ENCODE measurements around the gene NAV1. TPM values are rescaled to one million over a fixed set of nuclear protein-coding genes. Genes with fewer than 3 reads are reported as not detected.

Gene NAV1
- total and polyA plus RNA-seq, 2 of the 8 experiments (the other 6 are each of a cell fraction or from before 2014, with no cell fraction given), result 9.9 to 42.7 TPM

GRCh38 chr1:201566933-201567801, 28.2 kb downstream of the NAV1 start:
- Histone ChIP-seq H4K5ac (ENCODE audit: insufficient read length, low read depth, low read length) (no peak overlapping the region), H4K20me1 (replicated peaks in 1 of 2; ENCODE audit: control insufficient read depth in 1 of 2, insufficient read depth in 2 of 2, low read length in 2 of 2) (no peaks in the 10 kb centered on the region), H2BK20ac (ENCODE audit: low read length) (no peak overlapping the region), H3K27ac (ENCODE audit: low read depth, low read length) (no peak overlapping the region), H3K56ac (replicated peaks; ENCODE audit: insufficient read length, low read depth, low read length) (no peak overlapping the region), H3K4me1 (replicated peaks in 1 of 4; ENCODE audit: control insufficient read depth in 3 of 4, insufficient read depth in 4 of 4, low read length in 3 of 4) (no peaks in the 10 kb centered on the region; a peak in 1 of 7 replicates), H3K18ac (ENCODE audit: extremely low read depth, low read length) (no peak overlapping the region), H3K36me3 (ENCODE audit: control insufficient read depth in 2 of 4, insufficient read depth in 4 of 4, low read length in 3 of 4) (no peaks in the 10 kb centered on the region), H3K23me2 (ENCODE audit: low read depth, low read length) (no peaks in the 10 kb centered on the region), H2BK12ac (ENCODE audit: low read depth, low read length) (no peak overlapping the region), H3K9me3 (ENCODE audit: insufficient read depth in 2 of 2, low read depth in 1 of 2, low read length in 1 of 2) (no peaks in the 10 kb centered on the region), H3K9ac (replicated peaks in 1 of 4; ENCODE audit: extremely low read depth in 1 of 4, low read depth in 3 of 4, low read length in 3 of 4) (no peak overlapping the region), H3K27me3 (replicated peaks in 1 of 4; ENCODE audit: control insufficient read depth in 3 of 4, extremely low read depth in 1 of 4, insufficient read depth in 3 of 4, low read length in 3 of 4) (no peaks in the 10 kb centered on the region), H2AFZ (ENCODE audit: low read length) (no peak overlapping the region), H3K4ac (replicated peaks; ENCODE audit: insufficient read length, low read depth, low read length) (no peak overlapping the region), H4K91ac (replicated peaks; ENCODE audit: insufficient read length, low read length) (no peak overlapping the region), H3K4me3 (ENCODE audit: extremely low read depth in 1 of 4, insufficient read depth in 2 of 4, low read depth in 3 of 4, low read length in 4 of 4) (no peak overlapping the region), H2BK120ac (replicated peaks; ENCODE audit: low read depth, low read length) (no peak overlapping the region), H3K23ac (ENCODE audit: insufficient read length) (no peak overlapping the region), H3K79me1 (ENCODE audit: low read depth, low read length) (no peaks in the 10 kb centered on the region), H2AK5ac (ENCODE audit: low read depth, low read length) (no peak overlapping the region), H4K8ac (ENCODE audit: extremely low read depth, insufficient read depth, low read length) (no peak overlapping the region), H3K4me2 (ENCODE audit: insufficient read depth in 1 of 2, low read depth in 2 of 2, low read length in 2 of 2) (no peak overlapping the region), H3K79me2 (ENCODE audit: control insufficient read depth in 1 of 2, insufficient read depth in 2 of 2, low read length in 2 of 2) (no peaks in the 10 kb centered on the region), H2BK15ac (ENCODE audit: low read length) (no peak overlapping the region), H3K14ac (ENCODE audit: insufficient read length) (no peak overlapping the region), H2BK5ac (ENCODE audit: low read depth, low read length) (no peak overlapping the region)
- WGBS, 2 experiments (ENCODE audit: extremely low coverage in 1 of 2, insufficient coverage in 1 of 2, insufficient read length in 1 of 2, insufficient replicate concordance in 2 of 2, low coverage in 1 of 2, low lambda C conversion rate in 2 of 2, missing lambda C conversion rate in 1 of 2), result 91% methylated on average over 10 of the region's 10 CpGs; no CpG with 5 or more reads in 1 of the 2 experiments
- FAIRE-seq, result no peak
- DNase-seq (ENCODE audit: low read depth in 1 of 2, low spot score in 2 of 2), result no peak
- ChIA-PET POLR2A (ENCODE audit: partially characterized antibody) (no interaction called here), CTCF (ENCODE audit: partially characterized antibody) (interaction anchor here (0.6 to 22.6 kb wide), 9 partner anchors 6 to 226 kb away, joined by 3 to 499 read pairs (median 4); no protein-coding TSS in a partner anchor)
- TF ChIP-seq HDAC6 (IDR thresholded peaks at IDR 0.05; ENCODE audit: low read depth, low read length), result no peak
- no peak for TF ChIP-seq KDM4A (IDR thresholded peaks at IDR 0.05; ENCODE audit: low read depth, low read length, severe bottlenecking)
- no peak for TF ChIP-seq MAX (IDR thresholded peaks at IDR 0.05)
- TF ChIP-seq CHD2 (IDR thresholded peaks at IDR 0.05; ENCODE audit: low read length), result no peak
- no peak for TF ChIP-seq RNF2 (IDR thresholded peaks at IDR 0.05; ENCODE audit: borderline replicate concordance, low read depth, low read length, missing control alignments, poor library complexity, severe bottlenecking)
- no peak for TF ChIP-seq RFX5 (IDR thresholded peaks at IDR 0.05; ENCODE audit: borderline replicate concordance, low read depth, low read length)
- TF ChIP-seq BCL11A (IDR thresholded peaks at IDR 0.05; ENCODE audit: low read depth in 2 of 2, low read length in 2 of 2), result no peak
- no peak for TF ChIP-seq HDAC2 (IDR thresholded peaks at IDR 0.05; ENCODE audit: borderline replicate concordance in 1 of 2, low read depth in 2 of 2, low read length in 2 of 2)
- no peak for TF ChIP-seq KDM5A (IDR thresholded peaks at IDR 0.05; ENCODE audit: low read length)
- no peak for TF ChIP-seq TCF12 (IDR thresholded peaks at IDR 0.05; ENCODE audit: low read depth, low read length)
- TF ChIP-seq TAF7 (optimal IDR thresholded peaks at IDR 0.05; ENCODE audit: borderline replicate concordance, low read depth, low read length), result no peak

All from H1 (cell line).